Fibroblast of pulmonary artery (primary cell): Measurements from ENCODE around the gene CDH23.

Experiments
- DNase-seq: peaks from one replicate; pipeline ENCODE4 v3.0.0-alpha.2; 2010; ENCODE audit warnings: low read depth
- H3K4me3 ChIP-seq: replicated peaks from 2 replicates; pipeline ENCODE4 v1.5.1; 2011; ENCODE audit warnings: low read depth, mild to moderate bottlenecking, control low read depth, low read length, moderate library complexity
- CTCF ChIP-seq: IDR thresholded peaks from 2 replicates; pipeline ENCODE4 v1.5.1; 2011; ENCODE audit warnings: mild to moderate bottlenecking, control low read depth, low read length, inconsistent platforms; ENCODE audit errors: missing control alignments

CDH23 gene

GRCh38 chr10:71479831-71480230, 83.1 kb downstream of the CDH23 start:
- no peak overlapping the region for H3K4me3 ChIP-seq
- TF ChIP-seq CTCF = no peak
- no peak for DNase-seq

GRCh38 chr10:71480662-71481061, 83.9 kb downstream of the CDH23 start:
- no peak overlapping the region for H3K4me3 ChIP-seq
- TF ChIP-seq CTCF = no peak
- DNase-seq = no peak

- TF ChIP-seq CTCF = no peak
- H3K4me3 ChIP-seq = no peak overlapping the region
- DNase-seq = no peak
These were observed 85.2 kb downstream of the CDH23 start for GRCh38 chr10:71481746-71482410.

- no peak for DNase-seq
- no peak overlapping the region for H3K4me3 ChIP-seq
- TF ChIP-seq CTCF = no peak
These were observed 85.9 kb downstream of the CDH23 start for GRCh38 chr10:71482620-71483019.

GRCh38 chr10:71483135-71483534, 86.4 kb downstream of the CDH23 start:
- no peak for DNase-seq
- no peak for TF ChIP-seq CTCF
- no peak overlapping the region for H3K4me3 ChIP-seq

- no peak for TF ChIP-seq CTCF
- no peak overlapping the region for H3K4me3 ChIP-seq
- DNase-seq = no peak
These were observed 87.4 kb downstream of the CDH23 start for GRCh38 chr10:71483885-71484751.
